Central memory CD8-positive, alpha-beta T cell (primary cell): ENCODE measurements around the gene IL3RA.
"Not testable (repeated sequence)": the region's sequence is repeated elsewhere in the genome, so short reads cannot be mapped to it uniquely, and the experiment has no call there.

Experiments
- ATAC-seq: fragments of 150-1000 bp; cut with Tn5 transposase; replicated peaks from 2 replicates; pipeline ENCODE4 v1.10.0; 2022; ENCODE audit warnings: mild to moderate bottlenecking, moderate FRiP score, moderate number of reproducible peaks; ENCODE audit not compliant: poor library complexity, severe bottlenecking; ENCODE audit errors: extremely low read depth
- DNase-seq, 2 donors: peaks; one replicate each; pipeline ENCODE4 v3.0.0; 2021; ENCODE audit warnings: low spot score in 2 of 2
- H3K27ac Mint-ChIP-seq: one replicate; pipeline ENCODE4 v1.8.0; 2022; ENCODE audit warnings: low read depth, mild to moderate bottlenecking, moderate library complexity, mixed read lengths
- H3K27me3 Mint-ChIP-seq: one replicate; pipeline ENCODE4 v1.8.0; 2022; ENCODE audit warnings: mixed read lengths
- H3K36me3 Mint-ChIP-seq: one replicate; pipeline ENCODE4 v1.8.0; 2022; ENCODE audit warnings: mild to moderate bottlenecking, moderate library complexity, mixed read lengths; ENCODE audit not compliant: insufficient read depth
- H3K4me1 Mint-ChIP-seq: one replicate; pipeline ENCODE4 v1.8.0; 2022; ENCODE audit warnings: mixed read lengths
- H3K4me3 Mint-ChIP-seq: one replicate; pipeline ENCODE4 v1.8.0; 2022; ENCODE audit warnings: mild to moderate bottlenecking, moderate library complexity, mixed read lengths
- H3K9me3 Mint-ChIP-seq: one replicate; pipeline ENCODE4 v1.8.0; 2022; ENCODE audit warnings: mixed read lengths

IL3RA gene

DNA sequence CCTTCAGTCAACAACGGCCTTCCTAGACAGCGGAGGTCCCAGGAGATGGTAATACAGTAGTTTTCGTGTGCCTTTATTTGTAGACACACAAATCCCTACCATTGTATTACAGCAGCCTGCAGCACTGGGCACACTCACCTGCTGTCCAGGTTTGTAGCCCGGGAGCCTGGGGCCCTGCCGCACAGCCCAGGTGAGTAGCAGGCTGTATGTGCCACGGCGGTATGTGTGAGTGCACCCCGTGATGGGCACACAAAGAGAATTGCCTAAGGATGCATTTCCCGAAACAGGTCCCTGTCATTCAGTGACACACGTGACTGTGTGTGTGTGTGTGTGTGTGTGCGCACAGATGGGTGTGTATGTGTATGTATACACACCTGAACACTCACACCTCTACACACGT is 63.5 kb downstream of the IL3RA start:
- ATAC-seq (no peak), DNase-seq (no peak)
- peaks cover 12% of the 10 kb centered on the region for H3K4me1 Mint-ChIP-seq
- no peak overlapping the region for H3K27ac Mint-ChIP-seq
- no peak overlapping the region for H3K4me3 Mint-ChIP-seq
- H3K27me3 Mint-ChIP-seq: no peaks in the 10 kb centered on the region
- peaks cover 1% of the 10 kb centered on the region for H3K36me3 Mint-ChIP-seq
- H3K9me3 Mint-ChIP-seq: no peaks in the 10 kb centered on the region

DNA sequence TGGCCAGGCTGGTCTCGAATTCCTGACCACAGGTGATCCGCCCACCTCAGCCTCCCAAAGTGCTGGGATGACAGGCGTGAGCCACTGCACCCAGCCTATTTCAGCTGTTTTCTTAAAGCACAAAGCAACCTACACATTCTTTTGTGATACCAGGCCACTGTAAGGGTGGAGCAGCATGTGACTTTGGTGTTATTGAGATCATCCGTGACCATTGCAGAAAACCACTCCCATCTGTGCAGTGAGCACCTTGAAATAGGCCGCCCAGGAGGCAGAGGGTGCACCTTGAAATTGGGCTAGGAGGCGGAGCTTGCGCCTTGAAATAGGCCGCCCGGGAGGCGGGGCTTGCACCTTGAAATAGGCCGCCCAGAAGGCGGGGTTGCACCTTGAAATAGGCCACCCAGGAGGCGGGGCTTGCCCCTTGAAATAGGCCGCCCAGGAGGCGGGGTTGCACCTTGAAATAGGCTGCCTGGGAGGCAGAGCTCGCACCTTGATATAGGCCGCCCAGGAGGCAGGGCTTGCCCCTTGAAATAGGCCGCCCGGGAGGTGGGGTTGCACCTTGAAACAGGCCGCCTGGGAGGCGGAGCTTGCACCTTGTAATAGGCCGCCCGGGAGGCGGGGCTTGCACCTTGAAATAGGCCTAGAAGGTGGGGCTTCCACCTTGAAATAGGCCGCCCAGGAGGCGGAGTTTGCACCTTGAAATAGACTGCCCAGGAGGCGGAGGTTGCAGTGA is 64.3 kb downstream of the IL3RA start:
- H3K27ac Mint-ChIP-seq: no peak overlapping the region
- H3K4me1 Mint-ChIP-seq: peaks cover 3% of the 10 kb centered on the region
- peaks cover 1% of the 10 kb centered on the region for H3K36me3 Mint-ChIP-seq
- no peaks in the 10 kb centered on the region for H3K9me3 Mint-ChIP-seq
- no peak overlapping the region for H3K4me3 Mint-ChIP-seq
- ATAC-seq (no peak), DNase-seq (no peak)
- H3K27me3 Mint-ChIP-seq: no peaks in the 10 kb centered on the region

DNA sequence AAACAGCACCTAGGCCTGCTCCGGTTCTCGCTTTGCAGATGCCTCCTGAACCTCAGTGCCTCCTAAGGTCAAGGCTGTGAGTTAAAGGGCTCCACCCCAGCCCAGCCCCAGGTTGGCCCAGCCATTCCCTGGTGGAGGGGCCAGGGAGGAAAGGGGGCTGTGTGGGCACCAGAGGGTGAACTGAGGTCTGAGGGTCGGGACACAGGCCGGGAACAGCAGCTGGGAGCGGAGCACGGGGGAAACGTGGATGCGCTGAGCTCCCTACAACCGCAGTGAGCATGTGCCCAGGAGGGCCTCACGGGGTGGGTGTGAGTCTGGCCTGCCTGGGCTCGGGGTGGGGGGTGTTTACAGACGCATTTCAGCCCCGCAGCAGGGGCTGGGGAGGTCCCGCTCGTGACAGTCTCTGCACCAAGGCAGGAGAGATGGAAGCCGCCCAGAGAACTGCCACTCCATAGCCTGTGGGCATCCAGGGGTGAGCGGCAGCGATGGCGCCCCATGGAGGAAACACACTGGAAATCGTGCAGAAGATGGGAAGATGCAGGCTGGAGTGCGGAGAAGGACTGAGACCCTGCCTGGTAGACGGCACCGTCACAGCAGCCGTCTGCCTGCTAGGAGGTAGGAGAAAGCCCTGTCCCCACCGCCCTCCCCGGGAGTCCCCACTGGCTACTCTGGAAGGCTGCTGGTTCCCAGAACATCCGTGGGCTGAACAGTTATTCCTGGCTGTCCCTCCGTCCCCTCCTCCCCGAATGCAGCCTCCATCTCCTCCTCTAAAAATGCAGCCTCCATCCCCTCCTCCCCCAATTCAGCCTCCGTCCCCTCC is 65.2 kb downstream of the IL3RA start:
- Mint-ChIP-seq H3K4me3 (no peak overlapping the region), H3K27ac (no peak overlapping the region), H3K36me3 (peaks cover 1% of the 10 kb centered on the region), H3K27me3 (no peaks in the 10 kb centered on the region), H3K9me3 (no peaks in the 10 kb centered on the region), H3K4me1 (no peaks in the 10 kb centered on the region)
- ATAC-seq (no peak), DNase-seq (no peak)

DNA sequence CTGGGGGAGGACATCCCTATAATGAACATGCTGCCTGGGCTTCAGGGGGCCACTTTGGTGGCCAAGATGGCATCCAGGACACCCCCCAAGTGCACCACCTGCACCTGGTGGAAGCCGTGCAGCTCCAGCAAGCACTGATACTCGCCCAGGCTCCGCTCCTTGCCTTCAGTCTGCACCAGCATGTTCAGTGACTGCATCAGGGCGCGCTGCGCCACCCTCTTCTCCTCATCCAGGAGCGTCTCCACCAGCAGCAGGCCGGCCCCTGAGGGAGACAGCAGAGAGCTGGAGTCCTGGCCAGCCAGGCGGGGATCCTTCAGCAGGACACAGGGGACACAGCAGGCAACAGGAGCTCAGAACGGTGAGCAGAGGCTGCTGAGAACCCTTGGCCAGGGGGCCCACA is 66.6 kb downstream of the IL3RA start:
- Mint-ChIP-seq H3K27me3 (no peaks in the 10 kb centered on the region), H3K36me3 (no peaks in the 10 kb centered on the region), H3K27ac (no peak overlapping the region), H3K9me3 (no peaks in the 10 kb centered on the region), H3K4me1 (no peaks in the 10 kb centered on the region), H3K4me3 (no peak overlapping the region)
- DNase-seq (no peak), ATAC-seq (no peak)

DNA sequence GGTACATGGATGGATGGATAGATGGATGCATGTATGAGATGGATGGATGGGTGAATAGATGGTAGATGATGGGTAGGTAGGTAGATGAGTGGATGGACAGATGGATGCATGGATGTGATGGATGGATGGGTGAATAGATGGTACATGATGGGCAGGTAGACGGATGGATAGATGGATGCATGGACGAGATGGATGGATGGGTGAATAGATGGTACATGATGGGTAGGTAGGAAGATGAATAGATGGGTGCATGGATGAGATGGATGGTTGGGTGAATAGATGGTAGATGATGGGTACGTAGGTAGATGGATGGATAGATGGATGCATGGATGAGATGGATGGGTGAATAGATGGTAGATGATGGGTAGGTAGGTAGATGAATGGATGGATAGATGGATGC is 67.3 kb downstream of the IL3RA start:
- not testable (repeated sequence) for H3K9me3 Mint-ChIP-seq, H3K4me1 Mint-ChIP-seq, H3K4me3 Mint-ChIP-seq, DNase-seq, H3K27ac Mint-ChIP-seq, H3K27me3 Mint-ChIP-seq, ATAC-seq, H3K36me3 Mint-ChIP-seq

DNA sequence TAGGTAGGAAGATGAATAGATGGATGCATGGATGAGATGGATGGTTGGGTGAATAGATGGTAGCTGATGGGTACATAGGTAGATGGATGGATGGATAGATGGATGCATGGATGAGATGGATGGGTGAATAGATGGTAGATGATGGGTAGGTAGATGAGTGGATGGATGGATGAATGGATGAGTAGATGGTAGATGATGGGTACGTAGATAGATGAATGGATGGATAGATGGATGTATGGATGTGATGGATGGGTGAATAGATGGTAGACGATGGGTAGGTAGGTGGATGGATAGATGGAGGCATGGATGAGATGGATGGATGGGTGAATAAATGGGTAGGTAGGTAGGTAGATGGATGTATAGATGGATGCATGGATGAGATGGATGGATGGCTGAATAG is 69.2 kb downstream of the IL3RA start:
- not testable (repeated sequence) for H3K9me3 Mint-ChIP-seq, H3K27me3 Mint-ChIP-seq, H3K27ac Mint-ChIP-seq, H3K36me3 Mint-ChIP-seq, DNase-seq, H3K4me1 Mint-ChIP-seq, ATAC-seq, H3K4me3 Mint-ChIP-seq

DNA sequence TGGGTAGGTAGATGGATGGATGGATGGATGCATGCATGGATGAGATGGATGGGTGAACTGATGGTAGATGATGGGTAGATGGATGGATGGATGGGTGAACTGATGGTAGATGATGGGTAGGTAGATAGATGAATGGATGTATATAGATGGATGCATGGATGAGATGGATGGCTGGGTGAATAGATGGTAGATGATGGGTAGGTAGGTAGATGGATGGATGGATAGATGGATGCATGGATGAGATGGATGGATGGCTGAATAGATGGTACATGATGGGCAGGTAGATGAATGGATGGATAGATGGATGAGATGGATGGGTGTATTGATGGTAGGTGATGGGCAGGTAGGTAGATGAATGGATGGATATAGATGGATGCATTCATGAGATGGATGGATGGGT is 70.5 kb downstream of the IL3RA start:
- no peak overlapping the region for H3K27ac Mint-ChIP-seq
- no peaks in the 10 kb centered on the region for H3K27me3 Mint-ChIP-seq
- H3K36me3 Mint-ChIP-seq: peaks cover 3% of the 10 kb centered on the region
- ATAC-seq: no peak
- DNase-seq: no peak
- H3K4me3 Mint-ChIP-seq: no peak overlapping the region
- no peaks in the 10 kb centered on the region for H3K4me1 Mint-ChIP-seq
- H3K9me3 Mint-ChIP-seq: no peaks in the 10 kb centered on the region

DNA sequence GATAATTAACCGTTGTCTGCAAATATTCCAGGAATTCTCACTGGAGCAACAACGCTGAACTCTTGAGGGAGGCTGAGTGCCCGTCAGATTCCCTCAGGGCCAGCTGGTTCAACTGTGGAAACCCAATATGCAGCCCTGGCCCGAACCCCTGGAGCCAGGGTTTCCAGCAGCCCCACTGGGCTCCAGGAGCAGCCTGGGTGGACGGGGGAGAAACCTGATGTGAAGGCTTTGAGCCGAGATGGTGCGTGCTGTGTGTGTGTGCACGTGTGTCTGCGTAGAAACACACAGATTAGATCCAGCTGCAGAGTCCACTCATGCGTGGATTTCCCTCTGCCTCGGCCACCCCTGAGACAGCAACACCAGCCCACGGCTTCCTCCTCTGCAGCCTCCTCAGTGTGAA is 74.7 kb downstream of the IL3RA start:
- no peak for ATAC-seq
- no peak overlapping the region for H3K27ac Mint-ChIP-seq
- peaks cover 9% of the 10 kb centered on the region for H3K4me1 Mint-ChIP-seq
- H3K9me3 Mint-ChIP-seq: no peaks in the 10 kb centered on the region
- H3K36me3 Mint-ChIP-seq: peaks cover 17% of the 10 kb centered on the region
- no peak for DNase-seq
- no peaks in the 10 kb centered on the region for H3K27me3 Mint-ChIP-seq
- no peak overlapping the region for H3K4me3 Mint-ChIP-seq

DNA sequence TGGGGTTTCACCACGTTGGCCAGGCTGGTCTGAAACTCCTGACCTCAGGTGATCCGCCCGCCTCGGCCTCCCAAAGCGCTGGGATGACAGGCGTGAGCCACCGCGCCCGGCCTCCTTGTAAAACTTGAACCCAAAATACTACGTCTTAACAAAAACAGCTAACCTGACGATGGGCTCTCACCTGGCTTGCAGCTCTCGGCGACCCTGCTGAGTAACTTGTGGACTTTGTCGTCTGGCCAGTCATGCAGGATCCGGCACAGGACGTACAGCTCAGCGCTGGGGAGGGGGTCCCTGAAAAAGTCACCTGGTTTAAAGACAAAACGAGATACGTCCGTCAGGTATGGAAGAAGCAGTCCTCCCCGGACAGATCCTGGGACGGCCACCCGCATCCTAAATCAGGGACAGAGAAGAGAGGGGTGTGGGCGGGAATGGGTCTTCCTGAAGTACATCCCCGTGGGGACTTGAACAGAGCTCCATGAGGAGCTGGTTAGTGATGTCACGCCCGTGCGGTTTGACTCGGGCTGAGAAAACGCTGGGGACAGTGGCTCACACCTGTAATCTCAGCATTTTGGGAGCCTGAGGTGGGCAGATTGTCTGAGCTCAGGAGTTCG is 76.1 kb downstream of the IL3RA start:
- H3K27ac Mint-ChIP-seq: no peak overlapping the region
- no peaks in the 10 kb centered on the region for H3K27me3 Mint-ChIP-seq
- no peak overlapping the region for H3K4me3 Mint-ChIP-seq
- DNase-seq (no peak), ATAC-seq (no peak)
- peaks cover 9% of the 10 kb centered on the region for H3K4me1 Mint-ChIP-seq
- peaks cover 17% of the 10 kb centered on the region for H3K36me3 Mint-ChIP-seq
- H3K9me3 Mint-ChIP-seq: no peaks in the 10 kb centered on the region

DNA sequence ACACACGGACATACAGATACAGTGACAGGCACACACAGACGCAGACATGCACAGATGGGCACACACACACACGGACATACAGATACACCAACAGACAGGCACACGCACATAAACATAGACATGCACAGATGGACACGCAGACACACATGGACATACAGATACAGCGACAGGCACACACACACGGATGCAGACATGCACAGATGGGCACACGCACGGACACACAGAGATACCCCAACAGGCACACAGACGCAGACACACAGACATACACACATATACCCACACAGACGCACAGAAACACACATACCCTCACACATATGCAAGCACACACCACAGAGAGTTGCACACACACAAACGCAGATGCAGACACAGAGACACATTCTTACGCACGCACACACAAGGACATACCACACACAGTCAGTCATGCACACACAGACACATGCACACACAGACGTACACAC is 79.8 kb downstream of the IL3RA start:
- DNase-seq: no peak
- H3K4me3 Mint-ChIP-seq: no peak overlapping the region
- peaks cover 7% of the 10 kb centered on the region for H3K9me3 Mint-ChIP-seq
- peaks cover 23% of the 10 kb centered on the region for H3K36me3 Mint-ChIP-seq
- H3K27ac Mint-ChIP-seq: no peak overlapping the region
- no peaks in the 10 kb centered on the region for H3K27me3 Mint-ChIP-seq
- peaks cover 19% of the 10 kb centered on the region for H3K4me1 Mint-ChIP-seq
- no peak for ATAC-seq

DNA sequence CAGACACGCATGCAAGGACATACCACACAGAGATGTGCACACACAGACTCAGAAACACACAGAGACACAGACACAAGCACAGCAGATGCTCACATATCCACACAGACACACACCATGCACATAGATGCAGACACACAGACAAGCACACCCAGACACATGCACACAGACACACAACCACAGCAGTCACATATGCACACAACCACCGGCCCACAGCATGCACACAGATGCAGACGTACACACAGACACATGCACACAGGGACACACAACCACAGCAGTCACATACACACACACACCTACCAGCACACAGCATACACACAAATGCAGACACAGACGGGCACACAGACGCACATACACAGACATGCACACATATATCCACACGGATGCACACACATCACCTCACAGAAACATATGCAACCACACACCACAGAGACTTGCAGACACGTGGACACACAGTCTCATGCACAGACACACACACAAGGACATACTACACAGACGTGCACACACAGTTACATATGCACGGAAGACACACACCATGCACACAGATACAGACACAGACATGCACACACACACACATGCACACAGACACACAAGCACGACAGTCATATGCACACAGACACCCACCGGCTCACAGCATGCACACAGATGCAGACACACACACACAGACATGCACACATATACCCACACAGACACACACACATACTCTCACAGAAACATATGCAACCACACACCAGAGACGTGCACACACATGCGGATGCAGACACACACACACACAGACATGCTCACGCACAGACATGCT is 80.6 kb downstream of the IL3RA start:
- no peak for DNase-seq
- H3K27ac Mint-ChIP-seq: no peak overlapping the region
- H3K27me3 Mint-ChIP-seq: no peaks in the 10 kb centered on the region
- no peak for ATAC-seq
- peaks cover 22% of the 10 kb centered on the region for H3K36me3 Mint-ChIP-seq
- peaks cover 19% of the 10 kb centered on the region for H3K4me1 Mint-ChIP-seq
- H3K4me3 Mint-ChIP-seq: no peak overlapping the region
- peaks cover 7% of the 10 kb centered on the region for H3K9me3 Mint-ChIP-seq
